IMR-90 (cell line): ENCODE results near the gene SOX8. TPM values are rescaled to one million over a fixed set of nuclear protein-coding genes. Genes with fewer than 3 reads are reported as not detected.

Experiments
- ATAC-seq: fragments of 200-7000 bp; cut with Tn5 transposase; 2 replicates; pipeline ENCODE4 v1.9.1; 2020; ENCODE audit warnings: low read depth, mild to moderate bottlenecking, moderate library complexity
- BruUV-seq: library from RNA; stranded (reverse); fragments of 400-500 nt; replicated peaks from 2 replicates; lab custom pipeline; 2021; lab: Mats Ljungman, UMichigan
- CTCF ChIA-PET: fragments of 300-600 bp; formaldehyde crosslinking; extraction: SDS; loops from one replicate; lab custom pipeline; 2021; ENCODE audit warnings: antibody characterized with exemption; lab: Yijun Ruan, JAX
- POLR2A ChIA-PET: fragments of 300-600 bp; sonication (Branson Sonifier 250); formaldehyde crosslinking; loops from one replicate; lab custom pipeline; 2022; ENCODE audit warnings: antibody characterized with exemption; ENCODE audit not compliant: unreplicated experiment; lab: Charles Lee
- DNase-seq: peaks from one replicate; pipeline ENCODE4 v3.0.0; 2013
- H2AFZ ChIP-seq: replicated peaks from 2 replicates; pipeline ENCODE3; 2013; ENCODE audit warnings: low read length, mild to moderate bottlenecking; ENCODE audit not compliant: poor library complexity
- H2AK5ac ChIP-seq: 2 replicates; pipeline ENCODE4 v1.6.1; 2013; ENCODE audit warnings: low read depth, low read length, inconsistent platforms
- H2AK9ac ChIP-seq: replicated peaks from 2 replicates; pipeline ENCODE3; 2013; ENCODE audit warnings: mild to moderate bottlenecking, low read depth, low read length, moderate library complexity; ENCODE audit not compliant: poor library complexity
- H2BK120ac ChIP-seq: 2 replicates; pipeline ENCODE4 v1.6.1; 2013; ENCODE audit warnings: low read depth, low read length, inconsistent platforms
- H2BK15ac ChIP-seq: 3 replicates; pipeline ENCODE4 v1.6.1; 2013; ENCODE audit warnings: low read depth, low read length, inconsistent platforms
- H2BK20ac ChIP-seq: 2 replicates; pipeline ENCODE4 v1.6.1; 2013; ENCODE audit warnings: low read depth, mild to moderate bottlenecking, inconsistent platforms, low read length, moderate library complexity
- H2BK5ac ChIP-seq: 2 replicates; pipeline ENCODE4 v1.6.1; 2013; ENCODE audit warnings: mild to moderate bottlenecking, low read depth, low read length, inconsistent platforms; ENCODE audit not compliant: poor library complexity, severe bottlenecking
- H3K14ac ChIP-seq: replicated peaks from 2 replicates; pipeline ENCODE4 v1.6.1; 2013; ENCODE audit warnings: low read depth, low read length, inconsistent platforms
- H3K18ac ChIP-seq: 2 replicates; pipeline ENCODE4 v1.6.1; 2013; ENCODE audit warnings: low read depth, low read length, control low read depth
- H3K23ac ChIP-seq: 2 replicates; pipeline ENCODE4 v1.6.1; 2013; ENCODE audit warnings: low read depth, low read length, inconsistent platforms
- H3K27ac ChIP-seq: 2 replicates; pipeline ENCODE4 v1.5.1; 2013; ENCODE audit warnings: mild to moderate bottlenecking, control low read depth, low read length; ENCODE audit not compliant: insufficient read depth
- H3K27me3 ChIP-seq: 2 replicates; pipeline ENCODE4 v1.6.1; 2013; ENCODE audit warnings: low read length; ENCODE audit not compliant: control insufficient read depth, insufficient read depth
- H3K36me3 ChIP-seq: 2 replicates; pipeline ENCODE4 v1.6.1; 2013; ENCODE audit warnings: low read length, mixed read lengths; ENCODE audit not compliant: control insufficient read depth, insufficient read depth
- H3K4ac ChIP-seq: 2 replicates; pipeline ENCODE4 v1.6.1; 2013; ENCODE audit warnings: low read depth, low read length, inconsistent platforms
- H3K4me1 ChIP-seq: 2 replicates; pipeline ENCODE4 v1.6.1; 2013; ENCODE audit warnings: low read length, mixed read lengths; ENCODE audit not compliant: control insufficient read depth, insufficient read depth
- H3K4me2 ChIP-seq: 2 replicates; pipeline ENCODE4 v1.6.1; 2013; ENCODE audit warnings: low read depth, mild to moderate bottlenecking, control low read depth, low read length, moderate library complexity
- H3K4me3 ChIP-seq: 2 replicates; pipeline ENCODE4 v1.5.1; 2013; ENCODE audit warnings: low read depth, mild to moderate bottlenecking, control low read depth, low read length, moderate library complexity; ENCODE audit not compliant: insufficient read depth
- H3K56ac ChIP-seq: 2 replicates; pipeline ENCODE4 v1.6.1; 2013; ENCODE audit warnings: low read length, inconsistent platforms; ENCODE audit not compliant: insufficient read depth; ENCODE audit errors: extremely low read depth
- H3K79me1 ChIP-seq, 2 experiments: 2 replicates each; pipeline ENCODE4 v1.6.1; 2013; ENCODE audit warnings: low read length in 2 of 2, inconsistent platforms in 1 of 2, low read depth in 1 of 2
- H3K9ac ChIP-seq: 2 replicates; pipeline ENCODE4 v1.6.1; 2013; ENCODE audit warnings: low read depth, low read length, control low read depth
- H3K9me1 ChIP-seq: 2 replicates; pipeline ENCODE4 v1.6.1; 2013; ENCODE audit warnings: low read length, inconsistent platforms; ENCODE audit not compliant: insufficient read depth
- H3K9me3 ChIP-seq: 2 replicates; pipeline ENCODE4 v1.6.1; 2013; ENCODE audit warnings: low read length; ENCODE audit not compliant: control insufficient read depth, insufficient read depth
- H4K20me1 ChIP-seq: 2 replicates; pipeline ENCODE4 v1.6.1; 2013; ENCODE audit warnings: low read length, inconsistent platforms; ENCODE audit not compliant: insufficient read depth
- H4K5ac ChIP-seq: 2 replicates; pipeline ENCODE4 v1.6.1; 2013; ENCODE audit warnings: mild to moderate bottlenecking, low read depth, low read length, control low read depth
- H4K8ac ChIP-seq, 2 experiments: 2 replicates each; pipeline ENCODE4 v1.6.1; 2013; ENCODE audit warnings: low read depth in 2 of 2, low read length in 2 of 2, control low read depth in 1 of 2, inconsistent platforms in 1 of 2
- H4K91ac ChIP-seq: 2 replicates; pipeline ENCODE4 v1.6.1; 2013; ENCODE audit warnings: low read depth, low read length, inconsistent platforms; ENCODE audit not compliant: insufficient read depth
- CHD1 ChIP-seq: IDR thresholded peaks from 2 replicates; pipeline ENCODE4 v1.6.1; 2012; ENCODE audit warnings: low read depth, low read length, improper control_type of control experiment
- MAFK ChIP-seq: IDR thresholded peaks from 2 replicates; pipeline ENCODE4 v1.6.1; 2012; ENCODE audit warnings: low read depth, low read length, improper control_type of control experiment
- MXI1 ChIP-seq: IDR thresholded peaks from 2 replicates; pipeline ENCODE4 v1.6.1; 2012; ENCODE audit warnings: low read depth, mild to moderate bottlenecking, low read length, moderate library complexity, borderline replicate concordance
- RAD21 ChIP-seq: IDR thresholded peaks from 2 replicates; pipeline ENCODE4 v1.6.1; 2012; ENCODE audit warnings: low read length, improper control_type of control experiment
- RCOR1 ChIP-seq: IDR thresholded peaks from 2 replicates; pipeline ENCODE4 v1.6.1; 2012; ENCODE audit warnings: mild to moderate bottlenecking, low read length, improper control_type of control experiment; ENCODE audit not compliant: insufficient replicate concordance
- WGBS, 2 experiments: methylation state at CpG; one replicate each; pipeline versions ENCODE4 v1.1.5 to v1.1.7; 2013; ENCODE audit warnings: missing lambda C conversion rate in 2 of 2; ENCODE audit not compliant: insufficient read length in 1 of 2; ENCODE audit errors: extremely low coverage in 2 of 2; 5-methylcytosine and 5-hydroxymethylcytosine counted together
- dilution Hi-C: fragments of 300-500 bp; cut with HindIII; formaldehyde crosslinking; loops from one replicate; pipeline ENCODE4 v1.14.3; 2018; ENCODE audit warnings: low sequenced_read_pairs; ENCODE audit not compliant: unreplicated experiment
- in situ Hi-C: fragments of 300-500 bp; cut with MboI; formaldehyde crosslinking; loops from 3 replicates; pipeline ENCODE4 v1.14.3; 2019; ENCODE audit warnings: low sequenced_read_pairs, inconsistent platforms, mixed read lengths
- intact Hi-C: fragments of 100-400 bp; cut with micrococcal nuclease; formaldehyde crosslinking; loops from 2 replicates; pipeline ENCODE4 v1.10.0; 2022
- polyA plus RNA-seq, 3 experiments: library from polyadenylated mRNA; depleted of rRNA; stranded (reverse); fragments of >200 nt; gene quantifications; 2 replicates each; pipeline ENCODE4 v1.2.3, GENCODE V29; 2012; ENCODE audit warnings: low replicate concordance in 1 of 3
- total RNA-seq: library from RNA; depleted of rRNA; stranded (reverse); fragments of >200 nt; gene quantifications from 2 replicates; pipeline ENCODE4 v1.2.3, GENCODE V29; 2012
- TF ChIP-seq, protein P1 (sequence below): conservative IDR thresholded peaks from 2 replicates; pipeline ENCODE4 v1.5.1; 2012; ENCODE audit warnings: mild to moderate bottlenecking, low read depth, low read length, improper control_type of control experiment
- TF ChIP-seq, protein P2 (sequence below): fragments of 150-350 bp; IDR thresholded peaks from 2 replicates; pipeline ENCODE4 v1.6.1; 2016; ENCODE audit warnings: low read depth, mild to moderate bottlenecking, low read length, moderate library complexity, borderline replicate concordance
- TF ChIP-seq, protein P3 (sequence below): fragments of 150-350 bp; IDR thresholded peaks from 2 replicates; pipeline ENCODE4 v1.6.1; 2017; ENCODE audit warnings: mild to moderate bottlenecking, antibody characterized with exemption, low read length, low read depth

The SOX8 gene
- total and polyA plus RNA-seq, 2 of the 4 experiments (the other 2 are of a cell fraction): under 0.01 to 0.26 TPM

DNA sequence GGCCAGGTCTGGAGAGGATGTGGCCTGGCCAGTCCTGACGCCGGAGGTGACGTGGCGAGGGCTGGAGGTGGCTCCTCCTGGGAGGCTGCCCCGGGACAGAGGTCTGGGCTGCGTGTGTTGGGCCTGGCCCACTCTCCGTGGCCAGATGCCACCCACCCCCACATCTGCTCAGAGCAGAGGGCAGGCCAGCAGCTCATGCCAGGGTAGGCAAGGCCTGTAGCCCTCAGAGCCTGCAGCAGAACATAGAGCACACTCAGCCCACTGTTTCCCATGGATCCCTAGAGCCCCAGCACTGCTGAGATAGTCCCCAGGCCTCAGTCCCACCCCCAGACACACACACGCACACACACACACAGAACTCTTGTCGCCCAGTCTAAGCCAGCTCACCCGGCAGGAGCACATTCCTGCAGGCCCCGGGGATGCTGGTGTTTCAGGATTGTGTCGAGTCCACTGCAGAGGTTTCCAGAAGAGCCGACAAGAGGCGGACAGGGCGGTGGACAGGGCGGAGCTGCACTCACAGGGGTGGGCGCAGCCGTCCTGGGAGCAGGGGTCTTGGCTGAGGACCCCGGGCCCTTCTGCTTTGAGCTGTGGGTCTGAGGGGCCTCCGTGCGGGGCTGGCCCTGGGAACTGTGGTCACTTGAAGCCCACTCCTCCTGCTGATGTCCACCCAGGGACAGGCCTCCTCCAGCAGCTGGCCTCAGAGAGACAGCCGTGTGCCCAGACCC, 33.4 kb downstream of the SOX8 start:
- dilution Hi-C loops: no loop called here
- no peak overlapping the region for H4K5ac ChIP-seq

More for the DNA sequence above, 33.4 kb downstream of the SOX8 start:
- H2BK120ac ChIP-seq: no peak overlapping the region
- no peak overlapping the region for H3K18ac ChIP-seq
- ChIA-PET CTCF (no interaction called here), POLR2A (interaction anchor here (0.6 kb wide), 1 partner anchor 34 kb away, joined by 10 read pairs; no protein-coding TSS in a partner anchor)
- H2AK5ac ChIP-seq: no peak overlapping the region
- H2BK20ac ChIP-seq: no peak overlapping the region
- no peaks in the 10 kb centered on the region for H3K4me1 ChIP-seq
- no peak overlapping the region for H4K91ac ChIP-seq
- in situ Hi-C loops (no loop called here), intact Hi-C loops (no loop called here)
- no peak overlapping the region for H3K27ac ChIP-seq
- 51% methylated on average over 3 of the region's 22 CpGs; no CpG with 5 or more reads in 1 of the 2 experiments for WGBS, 2 experiments
- TF ChIP-seq RCOR1 (no peak), RAD21 (no peak), CHD1 (no peak), MXI1 (no peak), MAFK (no peak)
- TF ChIP-seq, protein P1, sequence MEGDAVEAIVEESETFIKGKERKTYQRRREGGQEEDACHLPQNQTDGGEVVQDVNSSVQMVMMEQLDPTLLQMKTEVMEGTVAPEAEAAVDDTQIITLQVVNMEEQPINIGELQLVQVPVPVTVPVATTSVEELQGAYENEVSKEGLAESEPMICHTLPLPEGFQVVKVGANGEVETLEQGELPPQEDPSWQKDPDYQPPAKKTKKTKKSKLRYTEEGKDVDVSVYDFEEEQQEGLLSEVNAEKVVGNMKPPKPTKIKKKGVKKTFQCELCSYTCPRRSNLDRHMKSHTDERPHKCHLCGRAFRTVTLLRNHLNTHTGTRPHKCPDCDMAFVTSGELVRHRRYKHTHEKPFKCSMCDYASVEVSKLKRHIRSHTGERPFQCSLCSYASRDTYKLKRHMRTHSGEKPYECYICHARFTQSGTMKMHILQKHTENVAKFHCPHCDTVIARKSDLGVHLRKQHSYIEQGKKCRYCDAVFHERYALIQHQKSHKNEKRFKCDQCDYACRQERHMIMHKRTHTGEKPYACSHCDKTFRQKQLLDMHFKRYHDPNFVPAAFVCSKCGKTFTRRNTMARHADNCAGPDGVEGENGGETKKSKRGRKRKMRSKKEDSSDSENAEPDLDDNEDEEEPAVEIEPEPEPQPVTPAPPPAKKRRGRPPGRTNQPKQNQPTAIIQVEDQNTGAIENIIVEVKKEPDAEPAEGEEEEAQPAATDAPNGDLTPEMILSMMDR: no peak
- TF ChIP-seq, protein P2, sequence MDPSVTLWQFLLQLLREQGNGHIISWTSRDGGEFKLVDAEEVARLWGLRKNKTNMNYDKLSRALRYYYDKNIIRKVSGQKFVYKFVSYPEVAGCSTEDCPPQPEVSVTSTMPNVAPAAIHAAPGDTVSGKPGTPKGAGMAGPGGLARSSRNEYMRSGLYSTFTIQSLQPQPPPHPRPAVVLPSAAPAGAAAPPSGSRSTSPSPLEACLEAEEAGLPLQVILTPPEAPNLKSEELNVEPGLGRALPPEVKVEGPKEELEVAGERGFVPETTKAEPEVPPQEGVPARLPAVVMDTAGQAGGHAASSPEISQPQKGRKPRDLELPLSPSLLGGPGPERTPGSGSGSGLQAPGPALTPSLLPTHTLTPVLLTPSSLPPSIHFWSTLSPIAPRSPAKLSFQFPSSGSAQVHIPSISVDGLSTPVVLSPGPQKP: no peak
- TF ChIP-seq, protein P3, sequence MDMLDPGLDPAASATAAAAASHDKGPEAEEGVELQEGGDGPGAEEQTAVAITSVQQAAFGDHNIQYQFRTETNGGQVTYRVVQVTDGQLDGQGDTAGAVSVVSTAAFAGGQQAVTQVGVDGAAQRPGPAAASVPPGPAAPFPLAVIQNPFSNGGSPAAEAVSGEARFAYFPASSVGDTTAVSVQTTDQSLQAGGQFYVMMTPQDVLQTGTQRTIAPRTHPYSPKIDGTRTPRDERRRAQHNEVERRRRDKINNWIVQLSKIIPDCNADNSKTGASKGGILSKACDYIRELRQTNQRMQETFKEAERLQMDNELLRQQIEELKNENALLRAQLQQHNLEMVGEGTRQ: no peak
- no peaks in the 10 kb centered on the region for H3K9me3 ChIP-seq
- no peaks in the 10 kb centered on the region for H3K9me1 ChIP-seq
- DNase-seq (no peak), ATAC-seq (no peak)
- no peak overlapping the region for H3K56ac ChIP-seq
- no peak overlapping the region for H3K4me2 ChIP-seq
- H3K23ac ChIP-seq: no peak overlapping the region
- no peak overlapping the region for H3K4me3 ChIP-seq
- no peak overlapping the region for H3K4ac ChIP-seq
- H2BK5ac ChIP-seq: no peak overlapping the region
- no peak overlapping the region for H3K14ac ChIP-seq
- H3K9ac ChIP-seq: no peak overlapping the region
- no peaks in the 10 kb centered on the region for H3K36me3 ChIP-seq
- no peak overlapping the region for H2BK15ac ChIP-seq
- no peaks in the 10 kb centered on the region for H3K79me1 ChIP-seq
- no peak overlapping the region for H2AK9ac ChIP-seq
- H2AFZ ChIP-seq: no peak overlapping the region
- BruUV-seq: no TSS peak
- no peak overlapping the region for H4K8ac ChIP-seq
- H4K20me1 ChIP-seq: no peaks in the 10 kb centered on the region
- peaks cover 41% of the 10 kb centered on the region for H3K27me3 ChIP-seq
